ENCODE measurements around the gene TIMP1. TPM values are rescaled to one million over a fixed set of nuclear protein-coding genes. Genes with fewer than 3 reads are reported as not detected.

The TIMP1 gene
- total RNA-seq, 2 donors from 2014 or later, result 63.5 to 74.8 TPM

GRCh38 chrX:47570794-47571193, 11.4 kb upstream of the TIMP1 start:
- H3K4me3 ChIP-seq (ENCODE audit: low read length), result no peak overlapping the region
- 96% methylated on average over 7 of the region's 8 CpGs; no CpG with 5 or more reads in 1 of the 2 experiments for WGBS, 2 experiments (ENCODE audit: insufficient coverage in 1 of 2, insufficient read length in 1 of 2)
- no peaks in the 10 kb centered on the region for H3K27me3 Mint-ChIP-seq (ENCODE audit: insufficient read depth)
- peaks cover 10% of the 10 kb centered on the region for H3K4me1 Mint-ChIP-seq
- H3K36me3 Mint-ChIP-seq (ENCODE audit: low read depth), result peaks cover 51% of the 10 kb centered on the region
- no peak overlapping the region for H3K27ac ChIP-seq (ENCODE audit: low read depth, low read length)
- H3K4me3 Mint-ChIP-seq, result no peak overlapping the region
- peaks cover 82% of the 10 kb centered on the region for H3K9me3 Mint-ChIP-seq
- no peaks in the 10 kb centered on the region for H3K27me3 ChIP-seq (ENCODE audit: control insufficient read depth, insufficient read depth, low read length, poor library complexity, severe bottlenecking)
- H3K36me3 ChIP-seq (ENCODE audit: control insufficient read depth, insufficient read depth, low read length), result peaks cover 18% of the 10 kb centered on the region
- no peak overlapping the region for H3K27ac Mint-ChIP-seq
- no peak for DNase-seq
- H3K9ac ChIP-seq (ENCODE audit: extremely low read depth, low read length, poor library complexity, severe bottlenecking), result no peak overlapping the region
- no peak for TF ChIP-seq CTCF (conservative IDR thresholded peaks at IDR 0.05)
- no peaks in the 10 kb centered on the region for H3K4me1 ChIP-seq (ENCODE audit: control insufficient read depth, insufficient read depth, low read length)
- no peaks in the 10 kb centered on the region for H3K9me3 ChIP-seq (ENCODE audit: control insufficient read depth, low read length)

- Histone ChIP-seq H3K27me3 (ENCODE audit: control insufficient read depth, insufficient read depth, low read length, poor library complexity, severe bottlenecking) (no peaks in the 10 kb centered on the region), H3K9me3 (ENCODE audit: control insufficient read depth, low read length) (no peaks in the 10 kb centered on the region), H3K4me3 (ENCODE audit: low read length) (no peak overlapping the region), H3K4me1 (ENCODE audit: control insufficient read depth, insufficient read depth, low read length) (no peaks in the 10 kb centered on the region), H3K27ac (ENCODE audit: low read depth, low read length) (no peak overlapping the region), H3K9ac (ENCODE audit: extremely low read depth, low read length, poor library complexity, severe bottlenecking) (no peak overlapping the region), H3K36me3 (ENCODE audit: control insufficient read depth, insufficient read depth, low read length) (peaks cover 18% of the 10 kb centered on the region)
- no peak for DNase-seq
- H3K36me3 Mint-ChIP-seq (ENCODE audit: low read depth), result peaks cover 49% of the 10 kb centered on the region
- no peak for TF ChIP-seq CTCF (conservative IDR thresholded peaks at IDR 0.05)
- peaks cover 10% of the 10 kb centered on the region for H3K4me1 Mint-ChIP-seq
- H3K4me3 Mint-ChIP-seq, result no peak overlapping the region
- no peak overlapping the region for H3K27ac Mint-ChIP-seq
- peaks cover 85% of the 10 kb centered on the region for H3K9me3 Mint-ChIP-seq
- H3K27me3 Mint-ChIP-seq (ENCODE audit: insufficient read depth), result no peaks in the 10 kb centered on the region
- WGBS, 2 experiments (ENCODE audit: insufficient coverage in 1 of 2, insufficient read length in 1 of 2), result 92% methylated on average over 10 of the region's 11 CpGs; no CpG with 5 or more reads in 1 of the 2 experiments
These were observed 11.0 kb upstream of the TIMP1 start for GRCh38 chrX:47571215-47571614.

GRCh38 chrX:47571896-47572295, 10.3 kb upstream of the TIMP1 start:
- H3K27me3 Mint-ChIP-seq (ENCODE audit: insufficient read depth), result no peaks in the 10 kb centered on the region
- Histone ChIP-seq H3K9ac (ENCODE audit: extremely low read depth, low read length, poor library complexity, severe bottlenecking) (no peak overlapping the region), H3K4me1 (ENCODE audit: control insufficient read depth, insufficient read depth, low read length) (no peaks in the 10 kb centered on the region), H3K27ac (ENCODE audit: low read depth, low read length) (no peak overlapping the region), H3K9me3 (ENCODE audit: control insufficient read depth, low read length) (no peaks in the 10 kb centered on the region), H3K27me3 (ENCODE audit: control insufficient read depth, insufficient read depth, low read length, poor library complexity, severe bottlenecking) (no peaks in the 10 kb centered on the region), H3K4me3 (ENCODE audit: low read length) (no peak overlapping the region), H3K36me3 (ENCODE audit: control insufficient read depth, insufficient read depth, low read length) (peaks cover 18% of the 10 kb centered on the region)
- H3K4me1 Mint-ChIP-seq, result peaks cover 10% of the 10 kb centered on the region
- no peak for TF ChIP-seq CTCF (conservative IDR thresholded peaks at IDR 0.05)
- peaks cover 87% of the 10 kb centered on the region for H3K9me3 Mint-ChIP-seq
- DNase-seq, result no peak
- WGBS, 2 experiments (ENCODE audit: insufficient coverage in 1 of 2, insufficient read length in 1 of 2), result 96 to 100% methylated on average over 1 to 13 of the region's 13 CpGs
- H3K27ac Mint-ChIP-seq, result peak overlapping the region; percentile 3
- peaks cover 44% of the 10 kb centered on the region for H3K36me3 Mint-ChIP-seq (ENCODE audit: low read depth)
- H3K4me3 Mint-ChIP-seq, result no peak overlapping the region

Measured in endodermal cell (in vitro differentiated cells).